NCI-H226 (cell line): ENCODE data around the gene VAV1.
"Not testable (repeated sequence)": the region's sequence is repeated elsewhere in the genome, so short reads cannot be mapped to it uniquely, and the experiment has no call there.

ENCODE experiments used
- DNase-seq: peaks from one replicate; pipeline ENCODE4 v3.0.0-alpha.2; 2015

The VAV1 gene

GRCh38 chr19:6737284-6737872 lies 35.1 kb upstream of the VAV1 start, which contains the start of gene GPR108:
GPR108 (minus strand) TSS chr19:6737580; CDS start chr19:6737576, 4 bp downstream.
- DNase-seq = peak; percentile 100

- peak; percentile 74 for DNase-seq
Observed at GRCh38 chr19:6737873-6738786, 34.4 kb upstream of the VAV1 start.

- no peak for DNase-seq
Observed at GRCh38 chr19:6738787-6739389, 33.6 kb upstream of the VAV1 start.

- peak; percentile 44 for DNase-seq
Observed at GRCh38 chr19:6739390-6739882, 33.1 kb upstream of the VAV1 start, which contains the start of gene TRIP10. TRIP10 (plus strand) TSS chr19:6739680; CDS start chr19:6739762, 82 bp downstream.

GRCh38 chr19:6739883-6740588 lies 32.5 kb upstream of the VAV1 start:
- DNase-seq = no peak

GRCh38 chr19:6740589-6741343 lies 31.7 kb upstream of the VAV1 start:
- peak; percentile 46 for DNase-seq

GRCh38 chr19:6743066-6743465 lies 29.4 kb upstream of the VAV1 start:
- DNase-seq = no peak

GRCh38 chr19:6743714-6744380 lies 28.7 kb upstream of the VAV1 start:
- no peak for DNase-seq

GRCh38 chr19:6744381-6745301 lies 27.9 kb upstream of the VAV1 start:
- peak; percentile 93 for DNase-seq

- DNase-seq = no peak
Observed at GRCh38 chr19:6745965-6746364, 26.5 kb upstream of the VAV1 start.

- not testable (repeated sequence) for DNase-seq
Observed at GRCh38 chr19:6748543-6748942, 24.0 kb upstream of the VAV1 start.

GRCh38 chr19:6750062-6750461 lies 22.4 kb upstream of the VAV1 start:
- DNase-seq = no peak

- no peak for DNase-seq
Observed at GRCh38 chr19:6751189-6751588, 21.3 kb upstream of the VAV1 start.

GRCh38 chr19:6752256-6753177 lies 20.0 kb upstream of the VAV1 start:
- no peak for DNase-seq

- DNase-seq = peak; percentile 92
Observed at GRCh38 chr19:6753178-6754031, 19.1 kb upstream of the VAV1 start.

GRCh38 chr19:6754136-6754535 lies 18.4 kb upstream of the VAV1 start:
- no peak for DNase-seq

GRCh38 chr19:6754653-6755463 lies 17.6 kb upstream of the VAV1 start:
- DNase-seq = no peak
